Astrocyte (in vitro differentiated cells and primary cell): Measurements from ENCODE around the gene TMEM184B.

ENCODE experiments used
- EZH2 ChIP-seq: IDR thresholded peaks from 2 replicates; pipeline ENCODE4 v1.6.1; 2012; ENCODE audit warnings: mild to moderate bottlenecking, low read length, inconsistent platforms; ENCODE audit not compliant: insufficient read depth
- TF ChIP-seq, protein P1 (sequence below): IDR thresholded peaks from 2 replicates; pipeline ENCODE4 v1.5.1; 2011; ENCODE audit warnings: low read depth, mild to moderate bottlenecking, inconsistent platforms, low read length, moderate library complexity; ENCODE audit not compliant: insufficient read depth

DNA sequence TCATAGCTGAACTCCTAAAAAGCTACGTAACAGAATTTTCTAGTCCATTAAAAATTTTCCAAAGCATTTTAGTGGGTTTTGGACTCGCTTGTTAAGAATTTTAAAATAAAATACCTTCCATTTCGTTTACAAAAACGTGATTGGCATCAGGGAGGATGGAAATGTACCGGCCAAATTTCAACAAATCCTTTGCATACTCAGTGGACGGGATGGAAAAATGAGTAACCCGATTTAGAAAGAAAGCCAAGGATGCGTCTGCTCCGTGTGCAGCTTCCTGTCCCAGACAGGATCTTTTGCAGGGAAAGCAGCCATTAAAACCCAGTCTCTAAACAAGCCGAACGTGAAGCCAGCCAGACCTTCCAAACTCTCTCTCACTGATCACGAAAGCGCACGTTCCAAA is 15.6 kb downstream of the TMEM184B start:
- TF ChIP-seq EZH2, result no peak
- TF ChIP-seq, protein P1, sequence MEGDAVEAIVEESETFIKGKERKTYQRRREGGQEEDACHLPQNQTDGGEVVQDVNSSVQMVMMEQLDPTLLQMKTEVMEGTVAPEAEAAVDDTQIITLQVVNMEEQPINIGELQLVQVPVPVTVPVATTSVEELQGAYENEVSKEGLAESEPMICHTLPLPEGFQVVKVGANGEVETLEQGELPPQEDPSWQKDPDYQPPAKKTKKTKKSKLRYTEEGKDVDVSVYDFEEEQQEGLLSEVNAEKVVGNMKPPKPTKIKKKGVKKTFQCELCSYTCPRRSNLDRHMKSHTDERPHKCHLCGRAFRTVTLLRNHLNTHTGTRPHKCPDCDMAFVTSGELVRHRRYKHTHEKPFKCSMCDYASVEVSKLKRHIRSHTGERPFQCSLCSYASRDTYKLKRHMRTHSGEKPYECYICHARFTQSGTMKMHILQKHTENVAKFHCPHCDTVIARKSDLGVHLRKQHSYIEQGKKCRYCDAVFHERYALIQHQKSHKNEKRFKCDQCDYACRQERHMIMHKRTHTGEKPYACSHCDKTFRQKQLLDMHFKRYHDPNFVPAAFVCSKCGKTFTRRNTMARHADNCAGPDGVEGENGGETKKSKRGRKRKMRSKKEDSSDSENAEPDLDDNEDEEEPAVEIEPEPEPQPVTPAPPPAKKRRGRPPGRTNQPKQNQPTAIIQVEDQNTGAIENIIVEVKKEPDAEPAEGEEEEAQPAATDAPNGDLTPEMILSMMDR, result no peak
